Fibroblast of skin of right biceps (primary cell): ENCODE measurements around the gene ENPP7.
A peak's percentile ranks its signal among the peaks of the same experiment; 100 is the strongest.

Source experiments
- DNase-seq: peaks from one replicate; pipeline ENCODE4 v3.0.0-alpha.2; 2013

The ENPP7 gene

DNA sequence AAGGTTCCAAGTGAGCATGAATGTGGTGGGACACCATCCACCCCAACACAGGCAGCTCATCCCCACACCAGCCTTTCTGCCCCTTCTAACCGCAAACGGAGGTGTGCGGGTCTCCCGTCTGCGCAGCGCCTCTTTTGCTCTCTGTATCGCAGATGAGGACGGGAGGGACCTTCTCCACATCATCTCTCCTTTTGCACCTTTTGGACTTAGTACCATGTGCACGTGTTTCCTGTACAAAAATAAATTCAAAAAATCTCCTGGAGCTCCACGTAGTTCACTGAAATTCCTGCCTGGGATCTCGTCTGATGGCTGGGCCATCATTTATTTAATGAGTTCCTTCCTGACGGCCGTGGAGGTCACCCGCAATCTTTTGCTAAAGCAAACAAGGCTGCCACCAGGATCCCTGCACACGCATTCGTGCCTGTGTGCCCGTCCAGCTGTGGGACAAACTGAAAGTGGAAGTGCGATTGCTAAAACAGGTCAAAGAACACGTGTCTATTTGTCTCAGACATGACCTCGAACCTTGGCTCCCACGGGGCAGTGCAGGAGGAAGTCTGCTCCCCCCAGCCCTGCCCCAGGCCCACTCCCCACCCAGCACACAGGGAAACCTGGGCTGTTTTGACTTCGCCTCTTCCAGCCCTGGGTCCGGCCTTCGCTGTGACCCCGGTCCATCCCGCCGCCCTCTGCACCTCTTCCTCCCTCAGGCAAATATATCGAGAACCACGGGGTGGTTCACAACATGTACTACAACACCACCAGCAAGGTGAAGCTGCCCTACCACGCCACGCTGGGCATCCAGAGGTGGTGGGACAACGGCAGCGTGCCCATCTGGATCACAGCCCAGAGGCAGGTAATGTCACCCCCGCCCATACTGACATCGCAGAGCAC lies 2.3 kb downstream of the ENPP7 start:
- DNase-seq, result no peak

DNA sequence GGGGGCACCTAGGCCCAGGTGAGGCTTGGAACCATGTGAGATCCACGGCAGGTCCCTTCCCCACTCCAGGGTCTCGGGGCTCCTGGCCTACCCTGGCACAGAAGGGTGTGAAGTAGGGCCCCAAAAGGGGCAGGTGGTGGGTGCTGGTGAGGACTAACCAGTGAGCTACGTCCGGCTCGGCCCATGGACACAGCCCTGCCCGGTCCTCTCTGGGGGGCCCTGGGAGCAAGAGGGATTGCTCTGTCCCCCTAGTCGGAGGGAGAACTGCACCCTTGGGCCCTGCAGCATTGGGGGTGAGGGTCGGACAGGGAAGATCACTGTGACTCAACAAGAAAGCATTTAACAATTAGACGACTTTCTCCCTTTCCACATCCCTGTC lies 2.9 kb downstream of the ENPP7 start:
- DNase-seq, result no peak

GRCh38 chr17:79735096-79735495 lies 4.4 kb downstream of the ENPP7 start:
- DNase-seq, result no peak

DNA sequence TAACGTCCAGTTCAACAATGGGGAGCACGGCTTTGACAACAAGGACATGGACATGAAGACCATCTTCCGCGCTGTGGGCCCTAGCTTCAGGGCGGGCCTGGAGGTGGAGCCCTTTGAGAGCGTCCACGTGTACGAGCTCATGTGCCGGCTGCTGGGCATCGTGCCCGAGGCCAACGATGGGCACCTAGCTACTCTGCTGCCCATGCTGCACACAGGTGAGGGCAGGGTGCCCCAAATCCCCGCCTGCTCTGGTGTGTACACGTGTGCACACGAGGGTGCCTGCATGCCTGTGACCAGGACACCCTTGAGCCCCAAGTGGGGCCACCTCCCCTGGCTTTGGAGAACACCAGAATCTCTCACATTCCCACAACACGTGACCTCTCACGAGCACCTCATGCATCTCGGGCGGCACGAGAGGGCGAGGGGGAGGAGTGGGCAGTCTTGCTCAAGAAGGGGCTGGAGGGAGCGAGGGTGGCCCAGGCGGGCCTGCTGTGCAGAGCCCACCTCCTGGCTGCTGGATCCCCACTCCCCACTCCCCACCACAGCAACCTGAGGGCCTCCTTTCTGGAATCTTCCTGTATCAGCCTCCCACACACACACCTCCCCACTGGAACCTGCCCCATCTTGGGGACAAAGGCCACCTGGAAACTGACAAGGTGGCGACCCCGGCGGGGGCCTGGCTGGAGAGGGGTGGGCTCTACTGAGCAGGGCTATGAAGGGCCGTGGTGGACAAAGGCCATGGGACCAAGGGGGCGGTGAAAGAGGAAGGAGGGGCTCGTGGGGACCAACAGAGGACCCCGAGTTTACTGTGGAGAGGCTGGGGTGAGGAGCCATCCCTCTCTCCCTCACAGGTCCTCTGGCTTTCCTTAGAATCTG lies 6.5 kb downstream of the ENPP7 start:
- no peak for DNase-seq

DNA sequence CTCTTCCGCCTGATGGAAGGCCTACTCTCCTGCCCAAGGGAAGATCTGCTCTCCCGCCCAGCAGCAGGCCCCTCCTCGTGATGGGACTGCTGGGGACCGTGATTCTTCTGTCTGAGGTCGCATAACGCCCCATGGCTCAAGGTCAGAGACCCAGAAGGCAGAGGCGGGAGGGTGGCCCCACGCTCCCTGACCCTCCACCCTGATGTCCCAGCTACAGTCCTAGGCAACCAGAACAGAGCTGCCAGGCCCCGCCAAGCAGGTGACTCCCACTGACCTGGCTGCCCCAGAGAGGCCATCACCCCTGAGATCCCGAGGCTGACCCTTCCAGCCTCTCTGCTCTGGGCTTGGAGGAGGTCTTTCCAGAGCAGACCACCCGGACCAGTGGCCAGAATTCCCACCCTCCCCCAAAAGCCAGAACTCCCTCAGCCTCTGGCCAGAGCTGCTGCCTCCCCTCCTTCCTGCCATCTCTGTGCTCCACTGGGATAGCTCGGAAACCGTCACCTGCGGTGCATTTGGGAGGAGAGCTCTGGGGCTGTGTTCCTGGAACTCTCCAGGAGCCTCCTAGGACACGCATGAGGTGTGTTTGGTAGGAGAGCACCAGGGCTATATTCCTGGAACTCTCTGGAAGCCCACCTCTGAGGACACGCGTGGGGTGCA lies 7.3 kb downstream of the ENPP7 start:
- no peak for DNase-seq

DNA sequence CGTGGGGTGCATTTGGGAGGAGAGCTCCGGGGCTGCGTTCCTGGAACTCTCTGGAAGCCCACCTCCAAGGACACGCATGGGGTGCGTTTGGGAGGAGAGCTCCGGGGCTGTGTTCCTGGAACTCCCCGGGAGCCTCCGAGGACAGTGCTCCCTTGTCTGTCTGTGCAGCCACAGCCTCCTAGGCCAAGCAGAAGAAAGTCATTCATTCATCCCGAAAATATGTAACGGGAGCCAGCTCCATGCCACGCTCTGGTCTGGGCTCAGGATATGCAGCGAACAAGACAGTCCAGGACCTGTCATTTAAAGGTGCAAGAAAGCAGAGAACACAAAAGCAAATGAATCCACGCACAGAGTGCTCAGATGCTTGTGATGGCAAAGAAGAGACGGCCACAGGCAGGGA lies 7.9 kb downstream of the ENPP7 start:
- no peak for DNase-seq

DNA sequence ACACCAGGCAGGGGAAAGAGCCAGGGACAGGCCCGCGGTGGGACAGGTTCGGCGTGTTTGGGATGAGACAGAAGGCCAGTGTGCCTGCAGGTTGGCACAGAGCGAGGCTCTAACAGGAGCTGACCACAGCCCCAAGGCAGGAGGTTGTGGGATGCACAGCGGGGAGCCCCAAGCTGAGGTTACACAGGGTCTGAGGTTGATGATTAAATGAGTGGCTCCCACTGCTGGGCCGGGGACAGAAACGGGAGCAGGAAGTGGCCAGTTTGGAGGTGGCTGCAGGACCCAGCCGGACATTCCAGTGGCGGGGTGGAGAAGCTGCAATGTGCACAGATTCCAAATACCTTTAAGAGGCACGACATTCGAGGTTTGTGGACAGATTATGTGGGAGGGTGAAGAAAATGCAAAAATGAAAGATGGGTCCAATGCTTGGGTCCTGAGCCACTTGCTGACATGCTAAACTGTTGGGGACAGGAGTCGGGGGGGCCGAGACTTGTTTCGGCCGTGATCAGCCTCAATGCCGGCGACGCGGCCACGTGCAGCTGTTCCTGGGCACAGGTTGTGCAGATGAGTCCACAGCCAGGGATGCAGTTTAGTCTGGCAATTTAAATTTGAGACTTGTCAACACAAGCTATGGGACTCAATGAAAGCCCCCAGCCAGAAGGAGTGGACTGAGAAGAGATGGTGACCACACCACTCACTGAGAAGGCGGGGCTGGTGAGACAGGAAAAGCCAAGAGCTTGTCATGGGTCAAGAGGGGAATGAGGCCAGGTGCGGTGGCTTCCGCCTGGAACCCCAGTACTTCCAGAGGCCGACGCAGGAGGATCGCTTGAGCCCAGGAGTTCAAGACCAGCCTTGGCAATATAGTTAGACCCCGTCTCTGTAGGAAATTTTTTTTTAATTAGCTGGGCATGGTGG lies 8.7 kb downstream of the ENPP7 start:
- DNase-seq, result no peak

GRCh38 chr17:79740413-79740812 lies 9.7 kb downstream of the ENPP7 start:
- DNase-seq, result no peak

- DNase-seq, result no peak
Observed at GRCh38 chr17:79741401-79741750, 10.6 kb downstream of the ENPP7 start.

- peak; percentile 42 for DNase-seq
Observed at GRCh38 chr17:79741751-79742588, 11.2 kb downstream of the ENPP7 start.

DNA sequence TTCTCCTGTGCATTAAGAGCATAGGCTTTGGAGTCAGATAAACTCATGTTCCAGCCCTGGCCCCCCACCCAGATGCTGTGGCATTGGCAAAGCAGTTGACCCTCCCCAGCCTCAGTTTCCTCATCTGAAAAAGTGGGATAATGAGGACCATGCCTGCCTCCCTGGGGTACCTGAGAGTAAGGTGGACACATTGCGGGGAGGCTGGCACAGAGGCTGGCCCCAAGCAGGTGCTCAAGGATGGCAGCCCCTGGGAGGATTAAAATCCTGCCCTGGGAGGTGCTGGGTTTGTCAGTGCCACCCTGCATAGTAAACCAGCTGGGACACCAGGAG lies 11.8 kb downstream of the ENPP7 start:
- DNase-seq, result no peak

- DNase-seq, result no peak
Observed at GRCh38 chr17:79742951-79743476, 12.3 kb downstream of the ENPP7 start.

GRCh38 chr17:79743614-79744013 lies 12.9 kb downstream of the ENPP7 start:
- DNase-seq, result no peak

DNA sequence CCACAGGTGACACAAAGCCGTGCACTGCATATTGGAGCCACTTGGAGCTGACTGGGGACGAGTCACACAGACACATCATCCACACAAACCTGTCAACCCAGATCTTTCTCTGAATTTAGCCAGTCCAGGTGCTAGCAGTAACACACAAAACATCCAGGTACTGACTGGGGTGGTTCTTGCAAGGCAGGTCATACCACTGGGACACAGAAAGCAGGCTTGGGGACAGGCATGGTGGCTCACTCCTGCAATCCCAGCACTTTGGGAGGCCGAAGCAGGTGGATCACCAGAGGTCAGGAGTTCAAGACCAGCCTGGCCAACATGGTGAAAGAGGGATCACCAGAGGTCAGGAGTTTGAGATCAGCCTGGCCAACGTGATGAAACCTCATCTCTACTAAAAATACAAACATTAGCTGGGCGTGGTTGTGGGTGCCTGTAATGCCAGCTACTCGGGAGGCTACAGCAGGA lies 14.9 kb downstream of the ENPP7 start:
- no peak for DNase-seq

DNA sequence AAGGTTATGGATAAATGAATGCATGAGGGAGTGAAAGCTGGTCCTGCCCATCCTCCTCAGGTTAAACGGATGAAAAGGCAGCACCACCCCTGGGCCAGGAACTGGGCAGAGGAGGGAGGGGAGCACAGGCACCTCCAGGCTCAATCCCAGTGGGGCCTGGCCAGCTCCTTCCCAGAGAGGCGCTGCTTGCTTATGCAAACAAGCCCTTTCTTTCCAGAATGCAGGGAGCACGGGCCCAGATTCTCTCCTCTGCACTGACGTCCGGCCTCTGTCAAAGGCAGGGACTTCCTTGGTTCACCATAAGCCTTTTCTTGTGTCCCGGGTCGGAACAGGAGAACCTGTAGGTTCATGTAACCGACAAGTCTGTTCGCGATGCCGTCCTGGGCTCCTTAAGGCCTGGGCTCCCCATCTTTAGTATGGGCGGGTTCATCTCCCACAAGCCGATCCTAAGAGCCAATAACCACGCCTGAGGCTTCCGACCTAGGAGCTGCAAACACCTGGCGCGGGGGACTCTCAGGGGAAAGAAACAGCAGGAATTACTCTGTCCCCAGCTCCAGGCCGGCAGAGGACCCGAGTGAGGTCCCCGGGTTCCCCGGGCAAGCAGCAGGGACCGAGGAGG lies 16.3 kb downstream of the ENPP7 start:
- no peak for DNase-seq

- no peak for DNase-seq
Observed at GRCh38 chr17:79747508-79748294, 17.0 kb downstream of the ENPP7 start.

DNA sequence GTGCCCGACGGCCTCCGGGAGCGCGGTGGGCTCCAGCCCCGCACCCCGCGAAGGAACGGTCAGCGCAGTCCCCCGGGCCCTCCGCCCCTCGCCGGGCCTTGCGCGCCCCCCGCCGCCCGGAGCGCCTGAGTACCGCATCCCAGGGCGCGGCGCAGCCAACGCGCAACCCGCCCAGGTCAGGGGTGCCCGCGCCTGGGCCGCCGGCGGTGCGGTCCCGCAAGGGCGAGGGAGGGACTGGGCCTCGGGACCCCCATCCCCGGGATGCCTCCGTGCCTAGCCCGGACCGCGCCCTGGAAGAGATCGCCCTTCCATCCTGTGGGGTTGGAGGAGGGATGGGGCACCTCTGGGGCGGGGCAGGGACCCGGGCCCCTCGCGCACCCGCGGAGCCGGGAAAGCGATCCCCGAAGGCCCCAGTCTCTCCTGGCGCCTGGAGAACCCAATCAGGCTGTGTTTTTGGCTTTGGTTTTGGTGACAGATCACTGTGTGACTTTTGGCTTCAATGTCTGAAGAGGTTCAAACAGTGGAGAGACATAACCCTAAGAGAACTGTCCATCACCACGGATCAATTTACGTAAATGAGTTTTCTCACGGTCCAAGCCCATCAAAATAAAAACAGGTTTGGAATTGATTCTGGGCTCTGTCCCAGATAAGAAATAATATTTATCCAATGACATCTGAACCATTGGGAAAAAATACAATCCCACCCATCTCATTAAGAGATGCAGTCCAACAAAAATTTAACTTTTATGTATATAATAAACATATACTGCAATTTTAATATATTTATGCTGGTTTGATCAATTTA lies 17.8 kb downstream of the ENPP7 start:
- DNase-seq, result no peak

DNA sequence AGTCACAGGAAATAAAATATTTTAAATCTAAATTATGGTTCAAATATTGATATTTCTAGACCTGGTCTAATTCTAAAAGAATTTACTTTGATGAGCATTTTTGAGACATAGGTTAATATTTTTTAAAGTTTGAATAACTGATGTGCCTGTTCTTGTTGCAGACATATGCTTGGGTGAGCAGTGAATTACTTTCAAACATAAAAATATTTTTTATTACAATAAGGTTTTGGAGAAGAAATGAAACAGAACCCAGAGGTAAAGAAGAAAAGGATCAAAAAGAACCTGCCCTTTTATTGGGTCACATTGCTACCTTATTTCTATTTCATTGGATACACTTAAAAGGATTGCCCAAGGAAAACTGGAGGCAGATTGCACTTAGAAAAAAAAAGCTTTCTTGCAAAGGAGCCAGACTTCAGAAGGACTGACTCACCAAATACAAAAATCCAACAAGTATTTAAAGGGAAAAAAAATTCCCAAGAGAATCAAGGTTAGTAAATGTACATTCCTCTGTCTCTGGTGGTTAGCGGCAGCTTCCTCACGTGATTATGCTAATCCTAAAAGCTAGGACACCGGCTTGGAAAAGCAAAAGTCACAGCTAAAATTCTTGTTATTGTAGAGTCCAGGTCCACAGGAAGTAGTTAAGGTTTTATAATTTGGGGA lies 18.5 kb downstream of the ENPP7 start:
- peak; percentile 74 for DNase-seq

DNA sequence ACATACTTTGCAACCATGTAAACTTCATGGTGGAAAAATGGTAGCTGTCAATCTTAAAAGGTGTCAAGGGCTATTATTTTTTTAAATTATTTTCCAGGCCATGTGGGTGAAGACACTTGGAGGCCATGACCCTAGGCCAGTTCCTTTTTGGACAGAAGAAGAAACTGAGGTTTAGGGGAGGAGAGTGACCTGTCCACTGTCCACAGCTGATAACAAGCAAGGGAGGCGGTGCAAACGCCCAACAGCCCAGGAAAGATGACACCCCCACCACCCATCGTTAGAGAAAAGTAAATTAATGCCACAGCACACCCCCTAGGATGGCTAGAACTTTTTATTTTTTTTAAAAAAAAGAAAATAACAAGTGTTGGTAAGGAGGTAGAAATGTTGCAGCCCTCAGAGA lies 19.2 kb downstream of the ENPP7 start:
- DNase-seq, result no peak
